Activated CD8-positive, alpha-beta T cell treated with anti-CD3 and anti-CD28 coated beads for 36 hours (primary cell): ENCODE measurements around the gene SYT5. TPM values are rescaled to one million over a fixed set of nuclear protein-coding genes. Genes with fewer than 3 reads are reported as not detected.

ENCODE experiments used
- ATAC-seq: fragments of 200-7000 bp; cut with Tn5 transposase; one replicate; pipeline ENCODE4 v1.10.0; 2021; ENCODE audit warnings: mild to moderate bottlenecking, moderate library complexity
- CTCF ChIA-PET: fragments of 350-600 bp; sonication (Branson Sonifier 250); formaldehyde crosslinking; loops from one replicate; lab custom pipeline; 2021; ENCODE audit warnings: antibody characterized with exemption; lab: Charles Lee
- POLR2A ChIA-PET: fragments of 350-600 bp; sonication (Branson Sonifier 250); formaldehyde crosslinking; loops from one replicate; lab custom pipeline; 2021; ENCODE audit warnings: antibody characterized with exemption; lab: Charles Lee
- DNase-seq: peaks from one replicate; pipeline ENCODE4 v3.0.0-alpha.2; 2020
- H3K27ac Mint-ChIP-seq: one replicate; pipeline ENCODE4 v1.8.0; 2021; ENCODE audit warnings: mild to moderate bottlenecking, mixed read lengths
- H3K27me3 Mint-ChIP-seq: one replicate; pipeline ENCODE4 v1.8.0; 2021; ENCODE audit warnings: mixed read lengths
- H3K36me3 Mint-ChIP-seq: one replicate; pipeline ENCODE4 v1.8.0; 2021; ENCODE audit warnings: low read depth, mixed read lengths
- H3K4me1 Mint-ChIP-seq: one replicate; pipeline ENCODE4 v1.8.0; 2021; ENCODE audit warnings: low read depth, mixed read lengths
- H3K4me3 Mint-ChIP-seq: one replicate; pipeline ENCODE4 v1.8.0; 2021; ENCODE audit warnings: mild to moderate bottlenecking, moderate library complexity, mixed read lengths
- H3K9me3 Mint-ChIP-seq: one replicate; pipeline ENCODE4 v1.8.0; 2021; ENCODE audit warnings: mixed read lengths
- intact Hi-C: fragments of 100-400 bp; cut with micrococcal nuclease; formaldehyde crosslinking; loops from one replicate; pipeline ENCODE4 v1.10.0; 2022
- total RNA-seq, 2 experiments: library from RNA; stranded (reverse); gene quantifications; one replicate each; pipeline ENCODE4 v1.2.3, GENCODE V29; 2021
- TF ChIP-seq, protein P1 (sequence below): fragments of 200-600 bp; IDR thresholded peaks from one replicate; pipeline ENCODE4 v1.8.0; 2022; ENCODE audit warnings: antibody characterized with exemption, mild to moderate bottlenecking

The SYT5 gene
- total RNA-seq = not detected

DNA sequence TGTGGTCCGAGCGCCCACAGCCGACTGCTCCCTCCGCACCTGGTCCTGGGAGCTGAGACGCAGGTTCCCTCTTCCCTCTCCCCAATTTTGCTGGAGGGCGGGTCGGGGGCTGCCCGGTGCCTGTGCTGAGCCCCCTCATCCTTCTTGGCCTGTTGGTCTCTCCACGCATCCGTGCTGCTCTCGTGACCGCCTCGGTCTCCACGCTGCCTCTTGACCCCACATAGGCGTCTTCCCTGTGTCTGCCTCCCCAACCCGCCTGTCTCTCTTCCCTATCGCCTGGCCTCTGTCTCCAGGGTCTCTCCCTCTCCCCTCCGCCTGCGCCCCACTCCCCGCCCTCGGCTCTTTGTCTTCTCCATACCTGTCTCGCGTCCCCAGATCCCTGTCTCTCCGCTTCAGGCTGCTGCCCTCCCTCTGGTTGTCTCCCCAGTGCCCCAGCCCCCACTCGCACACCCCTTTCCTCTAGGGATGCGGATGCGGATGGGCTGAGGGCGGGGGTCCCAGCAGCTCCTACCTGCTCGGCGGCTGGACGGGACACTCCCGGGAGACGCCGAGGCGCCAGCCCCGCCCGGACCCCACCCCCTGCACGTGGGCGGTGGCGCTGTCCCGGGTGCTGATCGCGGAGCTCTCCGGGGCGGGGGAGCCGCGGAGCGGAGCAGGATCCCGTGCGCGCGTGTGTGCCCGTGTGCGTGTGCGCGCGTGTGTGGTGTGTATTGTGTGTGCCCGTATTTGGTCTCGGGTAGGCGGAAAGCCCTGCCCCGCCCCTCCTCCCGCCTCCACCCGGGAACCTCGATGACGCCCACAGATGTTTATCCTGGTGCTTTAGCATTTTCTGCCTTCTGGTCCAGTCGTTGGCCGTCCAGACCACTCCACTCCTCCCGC, at the start of gene SYT5:
SYT5 (minus strand) TSS at position 684 of the 879 bp plus-strand sequence. CDS start 1,248 bp downstream, outside the sequence.
- peak within 1 kb of the TSS; percentile 64 for H3K4me3 Mint-ChIP-seq
- peaks cover 16% of the 10 kb centered on the region for H3K4me1 Mint-ChIP-seq
- TF ChIP-seq, protein P1, sequence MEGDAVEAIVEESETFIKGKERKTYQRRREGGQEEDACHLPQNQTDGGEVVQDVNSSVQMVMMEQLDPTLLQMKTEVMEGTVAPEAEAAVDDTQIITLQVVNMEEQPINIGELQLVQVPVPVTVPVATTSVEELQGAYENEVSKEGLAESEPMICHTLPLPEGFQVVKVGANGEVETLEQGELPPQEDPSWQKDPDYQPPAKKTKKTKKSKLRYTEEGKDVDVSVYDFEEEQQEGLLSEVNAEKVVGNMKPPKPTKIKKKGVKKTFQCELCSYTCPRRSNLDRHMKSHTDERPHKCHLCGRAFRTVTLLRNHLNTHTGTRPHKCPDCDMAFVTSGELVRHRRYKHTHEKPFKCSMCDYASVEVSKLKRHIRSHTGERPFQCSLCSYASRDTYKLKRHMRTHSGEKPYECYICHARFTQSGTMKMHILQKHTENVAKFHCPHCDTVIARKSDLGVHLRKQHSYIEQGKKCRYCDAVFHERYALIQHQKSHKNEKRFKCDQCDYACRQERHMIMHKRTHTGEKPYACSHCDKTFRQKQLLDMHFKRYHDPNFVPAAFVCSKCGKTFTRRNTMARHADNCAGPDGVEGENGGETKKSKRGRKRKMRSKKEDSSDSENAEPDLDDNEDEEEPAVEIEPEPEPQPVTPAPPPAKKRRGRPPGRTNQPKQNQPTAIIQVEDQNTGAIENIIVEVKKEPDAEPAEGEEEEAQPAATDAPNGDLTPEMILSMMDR = no peak
- ChIA-PET CTCF (interaction anchor here (1.2 kb wide), 1 partner anchor 19 kb away, joined by 3 read pairs; no protein-coding TSS in a partner anchor), POLR2A (interaction anchor here (1.1 to 1.4 kb wide), 2 partner anchors 17 to 227 kb away, joined by 3 read pairs; no protein-coding TSS in a partner anchor)
- H3K36me3 Mint-ChIP-seq = no peaks in the 10 kb centered on the region
- intact Hi-C loops = no loop called here
- H3K9me3 Mint-ChIP-seq = no peaks in the 10 kb centered on the region
- peak; percentile 62 for DNase-seq
- ATAC-seq = peak; percentile 57
- peaks cover 60% of the 10 kb centered on the region for H3K27me3 Mint-ChIP-seq
- no peak within 1 kb of the TSS for H3K27ac Mint-ChIP-seq

DNA sequence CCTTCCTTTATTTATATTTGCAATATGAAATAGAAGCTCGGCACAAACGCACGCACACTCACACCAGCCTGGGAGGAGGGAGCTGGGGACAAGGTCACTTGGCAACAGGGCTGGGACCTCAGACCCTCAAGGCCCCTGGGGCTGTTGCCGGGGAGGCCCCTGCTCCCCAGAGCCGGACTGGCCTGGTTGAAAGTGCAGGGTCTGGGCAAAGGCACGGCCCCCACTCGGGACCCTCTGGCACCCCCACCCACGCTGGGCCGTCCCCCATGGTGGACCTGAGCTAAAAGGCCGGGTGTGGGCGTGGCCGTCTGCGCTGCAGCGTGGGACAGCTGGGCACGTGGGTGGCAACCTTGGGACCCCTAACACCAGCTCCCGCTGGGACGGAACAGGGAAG, 49.7 kb upstream of the SYT5 start:
- intact Hi-C loops = no loop called here
- no peaks in the 10 kb centered on the region for H3K9me3 Mint-ChIP-seq
- peaks cover 40% of the 10 kb centered on the region for H3K36me3 Mint-ChIP-seq

DNA sequence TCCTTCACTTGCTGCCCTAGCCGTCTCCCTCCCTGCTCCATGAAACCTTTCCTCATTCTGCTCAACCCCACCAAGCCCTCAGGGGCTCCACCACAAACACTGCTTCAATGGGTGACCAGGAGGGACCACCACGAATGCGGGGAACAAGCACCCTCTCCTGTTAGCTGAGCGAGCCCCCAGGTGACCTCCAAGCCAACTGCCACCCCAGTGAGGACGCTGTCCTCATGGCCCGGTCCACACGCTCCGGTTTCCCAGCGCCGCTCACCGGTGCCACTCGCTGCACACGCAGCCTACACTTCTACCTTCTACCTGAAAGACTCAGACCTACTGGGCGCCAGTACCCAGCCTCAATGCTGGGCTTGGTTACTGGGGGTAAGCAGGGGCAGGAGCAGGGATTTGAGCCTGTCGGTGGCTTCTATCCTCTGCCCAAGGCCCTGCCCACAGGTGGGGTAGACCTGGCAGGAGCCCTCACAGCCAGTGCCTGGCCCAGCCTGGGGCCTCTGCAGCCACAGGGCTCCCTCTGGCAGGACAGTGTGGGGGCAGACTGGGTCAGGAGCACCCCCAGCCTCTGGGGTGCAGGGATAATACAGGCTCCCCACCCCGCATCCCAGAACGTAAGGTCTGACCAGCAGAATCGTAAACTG, 49.2 kb upstream of the SYT5 start:
- peaks cover 37% of the 10 kb centered on the region for H3K36me3 Mint-ChIP-seq

More for the DNA sequence above, 49.7 kb upstream of the SYT5 start:
- DNase-seq (no peak), ATAC-seq (no peak)
- no peaks in the 10 kb centered on the region for H3K4me1 Mint-ChIP-seq
- no peak overlapping the region for H3K27ac Mint-ChIP-seq
- POLR2A ChIA-PET = no interaction called here
- H3K4me3 Mint-ChIP-seq = no peak overlapping the region
- no peaks in the 10 kb centered on the region for H3K27me3 Mint-ChIP-seq
- TF ChIP-seq, protein P1 = no peak
- CTCF ChIA-PET = no interaction called here

DNA sequence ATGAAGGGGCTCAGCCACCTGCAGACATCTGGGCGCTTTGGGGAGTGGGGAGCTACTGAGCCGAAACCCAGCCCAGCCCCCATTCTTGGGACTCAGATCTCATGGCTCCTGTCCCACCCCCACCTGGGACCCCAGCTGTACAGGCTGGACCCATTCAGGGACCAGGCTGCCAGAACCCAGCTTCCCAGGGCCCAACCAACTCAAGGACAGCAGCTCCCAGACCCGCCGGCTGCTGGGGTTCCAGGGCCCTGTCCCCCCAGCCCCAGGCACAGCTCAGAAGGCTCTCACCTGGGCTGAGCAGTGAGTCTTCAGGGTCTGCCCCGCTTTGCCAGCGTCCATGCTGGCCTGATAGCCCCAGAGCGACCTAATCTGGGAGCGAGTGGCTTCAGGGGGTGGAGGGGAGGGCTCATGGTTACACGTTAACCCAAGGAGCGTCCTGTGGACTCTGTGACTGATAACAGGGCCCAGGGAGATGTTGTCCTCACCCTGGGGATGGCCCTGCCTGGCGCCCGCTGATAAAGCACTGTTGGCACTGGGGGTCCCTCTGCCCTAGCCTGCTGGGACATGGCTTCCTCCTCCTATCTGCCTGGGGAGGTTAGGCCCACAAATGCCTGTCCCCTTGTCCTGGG, 48.4 kb upstream of the SYT5 start, which contains the start of gene TMEM86B:
TMEM86B (minus strand) TSS at position 361 of the 629 bp plus-strand sequence; CDS start at position 339, 22 bp downstream.
- CTCF ChIA-PET = no interaction called here
- peaks cover 34% of the 10 kb centered on the region for H3K36me3 Mint-ChIP-seq
- ATAC-seq = no peak
- POLR2A ChIA-PET = interaction anchor here (0.8 to 1.0 kb wide), 2 partner anchors 8 to 29 kb away, joined by 3 read pairs; no protein-coding TSS in a partner anchor
- H3K4me3 Mint-ChIP-seq = no peak within 1 kb of the TSS
- no peaks in the 10 kb centered on the region for H3K27me3 Mint-ChIP-seq
- no peaks in the 10 kb centered on the region for H3K9me3 Mint-ChIP-seq
- no peaks in the 10 kb centered on the region for H3K4me1 Mint-ChIP-seq
- intact Hi-C loops = no loop called here
- no peak within 1 kb of the TSS for H3K27ac Mint-ChIP-seq
- DNase-seq = no peak
- TF ChIP-seq, protein P1 = no peak

More for the DNA sequence above, 49.2 kb upstream of the SYT5 start:
- no peak overlapping the region for H3K4me3 Mint-ChIP-seq
- TF ChIP-seq, protein P1 = no peak
- no peak overlapping the region for H3K27ac Mint-ChIP-seq
- ChIA-PET POLR2A (no interaction called here), CTCF (no interaction called here)
- ATAC-seq (no peak), DNase-seq (no peak)
- no peaks in the 10 kb centered on the region for H3K4me1 Mint-ChIP-seq
- H3K27me3 Mint-ChIP-seq = no peaks in the 10 kb centered on the region
- no peaks in the 10 kb centered on the region for H3K9me3 Mint-ChIP-seq
- intact Hi-C loops = no loop called here
